ENCODE data around the gene SNRNP35. TPM values are rescaled to one million over a fixed set of nuclear protein-coding genes. Genes with fewer than 3 reads are reported as not detected.

The SNRNP35 gene
- total RNA-seq, 2 experiments from 2014 or later: 22.9 to 24.1 TPM

DNA sequence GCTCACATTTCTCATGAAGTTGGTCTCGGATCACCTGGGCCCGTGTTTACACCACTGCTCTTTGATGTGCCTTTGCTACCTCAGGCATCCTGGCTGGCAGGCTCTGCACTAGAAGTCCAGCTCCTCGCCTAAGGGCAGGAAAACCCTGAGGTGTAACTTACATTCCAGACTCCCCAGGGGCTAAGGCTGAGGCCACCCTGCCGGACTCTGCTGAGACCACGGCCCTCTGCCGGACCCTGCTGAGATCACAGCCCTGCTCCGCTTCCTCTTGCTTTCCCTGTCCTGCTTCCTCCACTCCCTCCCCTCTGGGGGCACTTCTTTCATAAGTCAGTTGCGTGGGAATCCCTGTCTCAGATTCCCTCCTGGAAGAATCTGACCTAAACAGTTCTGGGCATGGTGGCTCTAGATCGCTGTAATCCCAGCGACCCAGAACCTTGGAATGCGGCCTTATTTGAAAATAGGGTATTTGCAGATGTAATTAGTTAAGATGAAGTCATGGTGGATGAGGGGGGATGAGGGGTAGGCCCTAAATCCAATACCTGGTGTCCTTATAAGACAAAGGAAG lies 58.4 kb downstream of the SNRNP35 start:
- H3K4me3 Mint-ChIP-seq: no peak overlapping the region
- H3K27ac Mint-ChIP-seq: no peak overlapping the region
- no peaks in the 10 kb centered on the region for H3K4me1 Mint-ChIP-seq (ENCODE audit: low read depth)
- ChIA-PET POLR2A (interaction anchor here (0.8 kb wide), 1 partner anchor 9 kb away, joined by 5 read pairs; no protein-coding TSS in a partner anchor), CTCF (no interaction called here)
- DNase-seq: no peak
- ATAC-seq: no peak
- H3K9me3 Mint-ChIP-seq (ENCODE audit: insufficient read depth): no peaks in the 10 kb centered on the region
- H3K36me3 Mint-ChIP-seq (ENCODE audit: low read depth): no peaks in the 10 kb centered on the region
- H3K27me3 Mint-ChIP-seq (ENCODE audit: low read depth): no peaks in the 10 kb centered on the region

Other genes starting within 250 kb of the SNRNP35 start
- 100 to 1,000 TPM; 148 to 149 TPM for gene MPHOSPH9, start 225.0 kb upstream of the SNRNP35 start, total RNA-seq
- 10 to 100 TPM; 28.2 to 30.0 TPM for gene MTRFR, start 224.7 kb upstream of the SNRNP35 start, total RNA-seq
- 10 to 100 TPM; 58.3 to 58.4 TPM for gene CDK2AP1, start 186.3 kb upstream of the SNRNP35 start, total RNA-seq
- gene SBNO1, start 93.3 kb upstream of the SNRNP35 start, total RNA-seq: 10 to 100 TPM; 38.9 to 39.9 TPM
- gene KMT5A, start 74.0 kb upstream of the SNRNP35 start, total RNA-seq: 10 to 100 TPM; 78.5 to 85.1 TPM
- gene RILPL2, start 21.5 kb upstream of the SNRNP35 start, total RNA-seq: 1 to 10 TPM; 4.7 to 5.1 TPM
- gene RILPL1, start 75.6 kb downstream of the SNRNP35 start, total RNA-seq: under 1 TPM; 0.91 to 0.92 TPM
- 100 to 1,000 TPM; 151 to 153 TPM for gene TMED2, start 126.4 kb downstream of the SNRNP35 start, total RNA-seq
- 10 to 100 TPM; 44.7 to 44.8 TPM for gene DDX55, start 144.0 kb downstream of the SNRNP35 start, total RNA-seq
- 10 to 100 TPM; 70.2 to 73.6 TPM for gene EIF2B1, start 175.5 kb downstream of the SNRNP35 start, total RNA-seq
- 10 to 100 TPM; 42.9 to 47.0 TPM for gene GTF2H3, start 175.7 kb downstream of the SNRNP35 start, total RNA-seq
- 1 to 10 TPM; 2.9 to 3.4 TPM for gene TCTN2, start 213.0 kb downstream of the SNRNP35 start, total RNA-seq